Glomerular endothelial cell (primary cell): ENCODE measurements around the gene OR2T10. TPM values are rescaled to one million over a fixed set of nuclear protein-coding genes. Genes with fewer than 3 reads are reported as not detected.
"Not testable (repeated sequence)": the region's sequence is repeated elsewhere in the genome, so short reads cannot be mapped to it uniquely, and the experiment has no call there.

Experiments used
- DNase-seq: peaks from one replicate; pipeline ENCODE4 v3.0.0-alpha.2; 2011; ENCODE audit warnings: low read depth, low spot score; ENCODE audit errors: extremely low read depth
- total RNA-seq: library from RNA; depleted of rRNA; stranded (reverse); fragments of >200 nt; gene quantifications from 2 replicates; pipeline ENCODE4 v1.2.3, GENCODE V29; 2015

The OR2T10 gene
- total RNA-seq, 1 donor from 2014 or later, result not detected

DNA sequence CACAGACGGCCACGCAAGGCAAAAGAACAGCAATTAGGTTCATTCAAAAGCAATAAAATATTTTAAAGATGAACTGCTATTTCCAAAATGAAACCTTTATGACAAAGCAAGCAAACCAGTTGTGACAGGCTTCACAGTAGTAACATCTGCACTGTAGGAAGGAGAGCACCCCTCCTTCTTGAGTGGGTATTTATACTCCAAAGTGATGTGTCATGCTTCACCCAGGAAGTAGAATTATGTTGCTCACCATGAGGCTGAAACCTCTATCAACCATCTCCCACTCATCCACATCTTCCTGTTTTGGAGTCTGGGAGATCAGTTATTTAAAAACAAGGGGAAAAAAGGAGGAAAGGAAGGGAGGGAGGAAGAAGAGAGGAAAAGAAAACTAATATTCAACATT lies 885 bp downstream of the OR2T10 start:
- DNase-seq, result no peak

DNA sequence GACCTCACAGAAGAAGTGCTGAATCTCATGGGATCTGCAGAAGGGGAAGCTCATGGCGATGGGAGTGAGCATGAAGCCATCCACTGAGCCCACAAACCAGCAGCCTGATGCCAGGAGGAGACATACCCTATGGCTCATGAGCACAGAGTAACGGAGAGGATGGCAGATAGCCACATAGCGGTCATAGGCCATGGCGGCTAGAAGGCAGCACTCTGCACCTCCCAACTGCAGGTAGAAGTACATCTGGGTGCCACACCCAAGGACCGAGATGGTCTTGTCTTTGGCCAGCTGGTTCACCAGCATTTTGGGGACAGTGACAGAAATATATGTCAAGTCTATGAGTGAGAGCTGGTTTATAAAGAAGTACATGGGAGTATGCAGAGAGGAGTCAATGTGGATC lies 4.3 kb downstream of the OR2T10 start:
- DNase-seq, result no peak

DNA sequence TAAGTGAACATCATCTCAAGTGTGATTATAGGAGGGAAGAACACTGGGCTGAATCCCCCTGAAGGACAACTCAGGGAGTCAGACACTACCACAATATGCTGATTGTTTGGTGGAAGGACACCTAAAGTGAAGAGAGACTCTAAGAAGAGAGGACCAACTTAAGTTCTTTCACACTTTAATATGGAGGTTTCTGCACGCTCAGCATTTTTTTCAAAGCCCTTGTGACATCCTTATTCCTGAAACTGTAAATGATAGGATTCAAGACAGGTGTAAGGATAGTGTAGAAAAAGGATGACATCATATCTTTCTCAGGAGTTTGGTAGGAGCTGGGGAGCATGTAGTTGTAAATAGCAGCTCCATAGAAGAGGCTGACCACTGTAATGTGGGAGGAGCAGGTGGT lies 4.8 kb downstream of the OR2T10 start:
- no peak for DNase-seq

DNA sequence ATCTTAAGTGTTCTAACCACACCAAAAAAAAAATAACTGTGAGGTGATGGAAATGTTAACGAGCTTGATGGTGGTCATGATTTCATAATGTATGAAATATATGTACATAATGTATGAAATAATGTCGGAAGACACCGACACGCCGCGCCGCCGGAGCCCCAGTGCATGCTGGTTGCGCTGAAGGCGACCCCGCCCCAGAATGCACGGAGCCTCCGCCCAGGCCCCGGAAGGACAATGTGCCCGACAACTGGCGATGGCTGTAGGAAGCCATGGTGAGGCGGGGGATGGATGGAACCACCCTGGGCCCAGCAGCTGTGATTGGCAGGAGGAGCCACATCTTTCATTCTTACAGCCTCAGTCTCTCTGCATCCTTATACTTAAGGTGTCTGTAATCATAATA lies 7.4 kb downstream of the OR2T10 start:
- DNase-seq, result no peak

DNA sequence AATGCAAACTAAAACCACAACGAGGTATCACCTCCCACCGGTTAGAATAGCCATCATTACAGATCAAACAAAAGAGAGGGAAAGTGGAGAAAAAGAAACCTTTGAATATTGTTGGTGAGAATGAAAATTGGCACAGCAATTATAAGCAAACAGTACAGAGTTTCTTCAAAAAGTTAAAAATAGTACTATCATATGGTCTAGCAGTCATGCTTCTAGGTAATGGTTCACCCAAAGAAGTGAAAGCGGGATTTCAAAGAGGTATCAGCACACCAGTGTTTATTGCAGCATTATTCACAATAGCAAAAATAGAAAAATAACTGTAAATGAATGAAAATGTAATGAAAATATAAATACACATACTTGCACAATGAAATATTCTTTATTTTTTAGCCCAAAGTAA lies 8.2 kb downstream of the OR2T10 start:
- no peak for DNase-seq

GRCh38 chr1:248585266-248585665 lies 12.2 kb downstream of the OR2T10 start:
- no peak for DNase-seq

DNA sequence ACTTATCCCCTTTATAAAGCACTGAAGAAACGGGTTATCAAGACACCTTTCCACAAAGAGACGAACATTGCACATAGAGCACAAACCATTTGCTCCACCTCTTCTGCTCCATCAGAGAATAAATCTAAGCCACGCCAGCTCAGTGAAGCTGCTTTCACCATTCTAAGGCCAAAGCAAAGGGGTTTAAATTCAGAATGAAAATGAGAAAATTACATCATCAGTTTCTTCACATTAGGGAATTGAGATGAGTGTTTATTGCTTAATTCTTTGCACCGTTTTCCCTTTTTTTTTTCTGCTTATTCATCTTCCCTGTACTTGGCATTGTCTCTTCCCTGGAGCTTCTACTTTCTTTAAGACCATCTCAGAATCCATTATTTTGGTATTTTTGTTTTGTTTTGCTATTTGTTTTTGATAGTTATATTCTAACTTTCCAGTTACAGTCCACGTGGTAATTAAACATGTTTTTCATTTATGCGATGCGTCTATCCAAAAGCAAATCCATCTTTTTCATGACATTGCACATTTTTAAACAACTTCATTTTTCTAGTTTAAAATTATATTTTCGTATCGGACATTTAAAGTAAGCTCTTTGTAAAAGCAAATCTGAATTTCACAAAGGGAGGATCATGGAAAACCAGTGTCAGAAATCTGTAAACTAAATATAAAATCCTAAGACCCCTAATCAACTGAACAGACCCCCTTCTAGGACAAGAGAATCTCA lies 21.1 kb downstream of the OR2T10 start:
- no peak for DNase-seq

DNA sequence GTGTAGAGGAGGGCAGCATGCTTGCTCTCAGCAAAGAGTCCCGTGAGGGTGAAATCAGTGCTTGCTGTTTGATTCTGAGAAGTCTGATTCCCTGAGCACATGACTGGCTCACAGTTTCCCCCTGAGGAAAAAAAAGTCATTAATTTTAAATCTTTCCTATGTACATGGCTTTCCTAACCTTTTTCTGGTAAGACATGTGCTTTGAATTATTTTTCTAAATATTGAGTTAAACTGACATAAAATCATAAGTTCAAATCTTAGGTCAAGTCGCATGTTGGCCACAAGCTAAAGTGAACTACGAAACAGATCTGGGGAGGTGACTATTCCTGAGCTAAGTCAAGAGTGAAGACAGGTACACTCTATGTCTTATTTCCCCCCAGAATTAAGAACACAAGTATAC lies 22.8 kb downstream of the OR2T10 start, which contains the start of gene OR2T34:
Gene OR2T34 (minus strand): TSS at position 101 of the 400 bp plus-strand sequence. CDS start 0 bp downstream, at position 101.
- DNase-seq, result not testable (repeated sequence)

- DNase-seq, result not testable (repeated sequence)
Measured at GRCh38 chr1:248573856-248574255, 23.6 kb downstream of the OR2T10 start.

- DNase-seq, result not testable (repeated sequence)
Measured at GRCh38 chr1:248572049-248572448, 25.5 kb downstream of the OR2T10 start.

GRCh38 chr1:248570811-248571210 lies 26.7 kb downstream of the OR2T10 start:
- DNase-seq, result not testable (repeated sequence)

DNA sequence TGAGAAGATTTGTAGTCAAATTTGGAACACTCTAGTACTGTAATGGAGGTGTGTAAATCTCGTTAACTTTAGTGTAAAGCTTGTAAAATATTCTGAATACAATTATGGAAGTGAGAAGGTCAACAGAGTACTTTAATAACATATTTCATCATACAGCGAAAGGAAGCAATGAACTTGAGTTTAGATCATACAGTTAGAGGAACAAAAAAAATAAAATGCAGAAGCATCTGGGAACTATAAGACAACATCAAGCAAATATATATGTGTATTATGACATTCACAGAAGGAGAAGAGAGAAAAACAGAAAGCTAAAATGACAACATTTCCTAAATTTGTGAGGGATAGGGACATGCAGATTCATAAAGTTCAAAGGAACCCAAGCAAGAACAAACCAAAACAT lies 28.5 kb downstream of the OR2T10 start:
- DNase-seq, result not testable (repeated sequence)

GRCh38 chr1:248565530-248566373 lies 31.7 kb downstream of the OR2T10 start:
- not testable (repeated sequence) for DNase-seq

GRCh38 chr1:248562672-248563071 lies 34.8 kb downstream of the OR2T10 start, which contains the start of gene OR2T29:
Gene OR2T29 (minus strand): TSS chr1:248562772. CDS start chr1:248559491, 3,281 bp downstream.
- not testable (repeated sequence) for DNase-seq

DNA sequence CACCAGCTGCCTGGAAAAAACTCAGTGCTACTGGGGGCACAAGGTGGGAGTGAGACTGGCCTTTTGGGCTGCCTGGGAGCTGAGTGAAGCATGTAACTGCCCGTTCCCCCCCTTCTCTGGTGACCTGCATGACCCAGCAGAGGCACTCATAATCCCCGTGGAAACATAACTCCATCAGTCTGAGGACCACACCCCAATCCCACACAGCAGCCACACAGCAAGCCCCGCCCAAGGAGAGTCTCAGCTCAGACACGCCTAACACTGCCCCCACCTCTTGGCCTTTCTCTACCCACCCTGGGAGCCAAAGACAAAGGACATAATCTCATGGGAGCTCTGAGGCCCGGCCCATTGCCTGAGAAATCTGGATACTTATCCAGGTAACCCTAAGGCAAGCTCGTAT lies 46.5 kb downstream of the OR2T10 start:
- not testable (repeated sequence) for DNase-seq

GRCh38 chr1:248547383-248547782 lies 50.1 kb downstream of the OR2T10 start:
- not testable (repeated sequence) for DNase-seq

Other genes starting within 250 kb of the OR2T10 start
- not detected in 2 replicates for gene OR14C36, start 248.9 kb downstream of the OR2T10 start, total RNA-seq
- not detected in 2 replicates for gene OR2T4, start 236.0 kb downstream of the OR2T10 start, total RNA-seq
- gene OR2T6, start 222.0 kb downstream of the OR2T10 start, total RNA-seq, result not detected in 2 replicates
- gene OR2T1, start 194.7 kb downstream of the OR2T10 start, total RNA-seq, result not detected in 2 replicates
- gene OR2T2, start 152.1 kb downstream of the OR2T10 start, total RNA-seq, result not detected in 2 replicates
- not detected in 2 replicates for gene OR2T3, start 124.3 kb downstream of the OR2T10 start, total RNA-seq
- gene OR2T5, start 109.1 kb downstream of the OR2T10 start, total RNA-seq, result not detected in 2 replicates
- gene OR2G6, start 89.6 kb downstream of the OR2T10 start, total RNA-seq, result not detected in 2 replicates
- gene OR2T29, start 34.9 kb downstream of the OR2T10 start, total RNA-seq, result not detected in 2 replicates
- not detected in 2 replicates for gene OR2T34, start 22.9 kb downstream of the OR2T10 start, total RNA-seq
- not detected in 2 replicates for gene OR2T11, start 37.4 kb upstream of the OR2T10 start, total RNA-seq
- gene OR2T35, start 47.6 kb upstream of the OR2T10 start, total RNA-seq, result not detected in 2 replicates
- not detected in 2 replicates for gene OR2T27, start 57.8 kb upstream of the OR2T10 start, total RNA-seq
- not detected in 2 replicates for gene OR14I1, start 105.1 kb upstream of the OR2T10 start, total RNA-seq
- gene LYPD8, start 158.1 kb upstream of the OR2T10 start, total RNA-seq, result not detected in 2 replicates
- gene SH3BP5L, start 228.2 kb upstream of the OR2T10 start, total RNA-seq, result 25.1 and 29.3 TPM in 2 replicates
- gene ZNF672, start 240.5 kb upstream of the OR2T10 start, total RNA-seq, result 21.8 and 23.3 TPM in 2 replicates